ENCODE results near the gene PCBD1. TPM values are rescaled to one million over a fixed set of nuclear protein-coding genes. Genes with fewer than 3 reads are reported as not detected.
"Not testable (repeated sequence)": the region's sequence is repeated elsewhere in the genome, so short reads cannot be mapped to it uniquely, and the experiment has no call there.

The PCBD1 gene
- total RNA-seq, 1 donor from 2014 or later: 29.1 TPM

DNA sequence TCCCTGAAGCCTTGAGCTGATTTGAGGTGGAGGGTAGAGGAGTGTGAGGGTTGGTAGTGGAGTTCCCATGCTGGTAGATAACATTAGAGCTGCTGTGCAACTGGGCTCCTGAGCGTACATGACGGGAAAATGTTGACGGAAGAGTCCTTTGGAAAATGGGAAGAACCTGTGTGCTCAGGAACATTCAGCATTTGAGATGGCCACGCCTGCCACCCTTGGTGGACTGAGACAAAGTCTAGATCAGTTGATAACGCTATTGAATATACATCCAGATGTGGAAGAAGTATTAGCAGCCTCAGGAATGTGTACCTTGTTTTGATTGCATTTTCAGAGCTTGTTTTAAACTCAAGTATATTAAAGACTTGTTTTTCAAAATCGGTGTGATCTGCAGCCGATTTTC, 16.1 kb downstream of the PCBD1 start:
- Mint-ChIP-seq H3K27me3 (ENCODE audit: unreplicated experiment) (no peaks in the 10 kb centered on the region), H3K36me3 (ENCODE audit: unreplicated experiment) (peaks cover 14% of the 10 kb centered on the region), H3K9me3 (ENCODE audit: unreplicated experiment) (no peaks in the 10 kb centered on the region), H3K4me3 (ENCODE audit: unreplicated experiment) (no peak overlapping the region), H3K27ac (ENCODE audit: unreplicated experiment) (no peak overlapping the region), H3K4me1 (ENCODE audit: low read depth, unreplicated experiment) (peaks cover 3% of the 10 kb centered on the region)
- TF ChIP-seq CTCF (IDR thresholded peaks at IDR 0.05; ENCODE audit: partially characterized antibody, unreplicated experiment): no peak
- no peak for DNase-seq

GRCh38 chr10:70866424-70866823, 21.9 kb downstream of the PCBD1 start:
- Mint-ChIP-seq H3K36me3 (ENCODE audit: unreplicated experiment) (peaks cover 4% of the 10 kb centered on the region), H3K4me3 (ENCODE audit: unreplicated experiment) (no peak overlapping the region), H3K27me3 (ENCODE audit: unreplicated experiment) (peaks cover 2% of the 10 kb centered on the region), H3K4me1 (ENCODE audit: low read depth, unreplicated experiment) (no peaks in the 10 kb centered on the region), H3K27ac (ENCODE audit: unreplicated experiment) (no peak overlapping the region), H3K9me3 (ENCODE audit: unreplicated experiment) (no peaks in the 10 kb centered on the region)
- TF ChIP-seq CTCF (IDR thresholded peaks at IDR 0.05; ENCODE audit: partially characterized antibody, unreplicated experiment): no peak
- DNase-seq: no peak

- H3K27ac Mint-ChIP-seq (ENCODE audit: unreplicated experiment): no peak overlapping the region
- H3K9me3 Mint-ChIP-seq (ENCODE audit: unreplicated experiment): peaks cover 3% of the 10 kb centered on the region
- no peak overlapping the region for H3K4me3 Mint-ChIP-seq (ENCODE audit: unreplicated experiment)
- H3K27me3 Mint-ChIP-seq (ENCODE audit: unreplicated experiment): peaks cover 3% of the 10 kb centered on the region
- H3K4me1 Mint-ChIP-seq (ENCODE audit: low read depth, unreplicated experiment): no peaks in the 10 kb centered on the region
- no peak for TF ChIP-seq CTCF (IDR thresholded peaks at IDR 0.05; ENCODE audit: partially characterized antibody, unreplicated experiment)
- H3K36me3 Mint-ChIP-seq (ENCODE audit: unreplicated experiment): peaks cover 9% of the 10 kb centered on the region
- no peak for DNase-seq
Observed at GRCh38 chr10:70864935-70865334, 23.4 kb downstream of the PCBD1 start.

DNA sequence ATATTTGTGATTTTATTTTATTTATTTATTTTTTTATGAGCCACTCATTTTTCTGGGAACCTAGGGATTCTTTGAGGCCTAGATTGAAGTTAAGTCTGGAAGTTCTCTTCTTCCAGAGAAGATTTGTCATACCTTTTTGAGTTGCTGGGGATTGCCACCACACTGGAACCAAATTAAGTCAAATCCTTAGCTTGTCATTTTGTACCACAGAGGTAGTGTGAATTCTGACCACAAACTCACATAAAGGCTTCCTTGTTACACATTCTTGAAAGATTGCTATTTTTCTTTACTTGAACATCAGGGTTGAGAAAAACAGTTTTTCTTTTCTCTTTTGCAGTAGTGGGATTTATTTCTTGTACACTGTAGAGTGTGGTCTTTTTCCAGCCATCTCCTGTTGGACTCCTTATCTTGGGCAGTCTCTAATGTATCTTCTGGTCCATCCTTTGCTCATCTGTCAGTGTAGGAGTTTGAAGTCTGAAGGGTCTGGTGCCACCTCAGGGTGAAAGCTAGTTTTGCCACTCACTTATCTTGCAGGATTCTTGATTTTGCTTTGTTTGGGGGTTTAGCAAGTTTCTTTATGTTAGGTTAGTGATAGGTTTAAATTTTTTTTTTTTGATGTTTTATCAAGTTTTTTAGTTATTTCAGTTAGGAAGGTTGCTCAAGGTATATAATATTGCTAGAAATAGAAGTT, 24.8 kb downstream of the PCBD1 start:
- no peak for DNase-seq
- Mint-ChIP-seq H3K9me3 (ENCODE audit: unreplicated experiment) (peaks cover 3% of the 10 kb centered on the region), H3K36me3 (ENCODE audit: unreplicated experiment) (peaks cover 9% of the 10 kb centered on the region), H3K27me3 (ENCODE audit: unreplicated experiment) (peaks cover 3% of the 10 kb centered on the region), H3K4me3 (ENCODE audit: unreplicated experiment) (no peak overlapping the region), H3K27ac (ENCODE audit: unreplicated experiment) (no peak overlapping the region), H3K4me1 (ENCODE audit: low read depth, unreplicated experiment) (no peaks in the 10 kb centered on the region)
- TF ChIP-seq CTCF (IDR thresholded peaks at IDR 0.05; ENCODE audit: partially characterized antibody, unreplicated experiment): no peak

- not testable (repeated sequence) for DNase-seq; H3K9me3 Mint-ChIP-seq (ENCODE audit: unreplicated experiment); H3K4me3 Mint-ChIP-seq (ENCODE audit: unreplicated experiment); H3K27me3 Mint-ChIP-seq (ENCODE audit: unreplicated experiment); H3K36me3 Mint-ChIP-seq (ENCODE audit: unreplicated experiment); H3K27ac Mint-ChIP-seq (ENCODE audit: unreplicated experiment); H3K4me1 Mint-ChIP-seq (ENCODE audit: low read depth, unreplicated experiment)
Observed at GRCh38 chr10:70861495-70862197, 26.7 kb downstream of the PCBD1 start.

Measured in glutamatergic neuron (in vitro differentiated cells).